Epithelial cell of esophagus (primary cell): ENCODE results near the gene RNF44.

ENCODE experiments used
- DNase-seq: peaks from one replicate; pipeline ENCODE4 v3.0.0; 2010; ENCODE audit warnings: low read depth
- H3K4me3 ChIP-seq: 2 replicates; pipeline ENCODE4 v1.5.1; 2011; ENCODE audit warnings: mild to moderate bottlenecking, low read length, control low read depth
- CTCF ChIP-seq: IDR thresholded peaks from 2 replicates; pipeline ENCODE4 v1.5.1; 2011; ENCODE audit warnings: low read depth, mild to moderate bottlenecking, low read length, control low read depth, inconsistent platforms; ENCODE audit not compliant: insufficient read depth; ENCODE audit errors: missing control alignments

RNF44 gene

GRCh38 chr5:176575488-176576422 lies 38.6 kb upstream of the RNF44 start:
- no peak overlapping the region for H3K4me3 ChIP-seq
- DNase-seq: no peak
- TF ChIP-seq CTCF: no peak

- DNase-seq: no peak
- TF ChIP-seq CTCF: no peak
- H3K4me3 ChIP-seq: no peak overlapping the region
Observed at GRCh38 chr5:176575066-176575465, 37.9 kb upstream of the RNF44 start.

- no peak for DNase-seq
- TF ChIP-seq CTCF: no peak
- no peak overlapping the region for H3K4me3 ChIP-seq
Observed at GRCh38 chr5:176574297-176574591, 37.0 kb upstream of the RNF44 start.

GRCh38 chr5:176573564-176574296 lies 36.5 kb upstream of the RNF44 start:
- DNase-seq: peak; percentile 55
- peak; percentile 72 for TF ChIP-seq CTCF
- H3K4me3 ChIP-seq: no peak overlapping the region

- DNase-seq: peak; percentile 23
- no peak overlapping the region for H3K4me3 ChIP-seq
- no peak for TF ChIP-seq CTCF
Observed at GRCh38 chr5:176570044-176570443, 32.8 kb upstream of the RNF44 start.

- no peak for TF ChIP-seq CTCF
- H3K4me3 ChIP-seq: no peak overlapping the region
- no peak for DNase-seq
Observed at GRCh38 chr5:176568657-176569056, 31.5 kb upstream of the RNF44 start.
